Duodenal mucosa (tissue), 2 donors: Measurements from ENCODE around the gene CBARP.
"Not testable (repeated sequence)": the region's sequence is repeated elsewhere in the genome, so short reads cannot be mapped to it uniquely, and the experiment has no call there.

Experiments
- H3K27ac ChIP-seq: one replicate; pipeline ENCODE4 v1.7.0; 2013; ENCODE audit warnings: low read depth, low read length
- H3K27me3 ChIP-seq, 2 donors: one replicate each; pipeline ENCODE4 v1.7.0; 2013; ENCODE audit warnings: low read length in 2 of 2, control low read depth in 1 of 2; ENCODE audit not compliant: insufficient read depth in 2 of 2, control insufficient read depth in 1 of 2
- H3K36me3 ChIP-seq, 2 donors: one replicate each; pipeline ENCODE4 v1.7.0; 2013; ENCODE audit warnings: low read length in 2 of 2, control low read depth in 1 of 2; ENCODE audit not compliant: insufficient read depth in 2 of 2, control insufficient read depth in 1 of 2
- H3K4me1 ChIP-seq, 2 donors: one replicate each; pipeline ENCODE4 v1.7.0; 2013; ENCODE audit warnings: low read length in 2 of 2, control low read depth in 1 of 2; ENCODE audit not compliant: insufficient read depth in 2 of 2, control insufficient read depth in 1 of 2
- H3K4me3 ChIP-seq, 2 donors: one replicate each; pipeline ENCODE4 v1.7.0; 2013; ENCODE audit warnings: low read length in 2 of 2, low read depth in 1 of 2
- H3K9ac ChIP-seq, 2 donors: one replicate each; pipeline ENCODE4 v1.7.0; 2013; ENCODE audit warnings: low read length in 2 of 2, low read depth in 1 of 2
- H3K9me3 ChIP-seq, 2 donors: one replicate each; pipeline ENCODE4 v1.7.0; 2013; ENCODE audit warnings: low read length in 2 of 2, control low read depth in 1 of 2; ENCODE audit not compliant: control insufficient read depth in 1 of 2

The CBARP gene

GRCh38 chr19:1206150-1206863, 31.5 kb downstream of the CBARP start:
- Histone ChIP-seq H3K27ac (peak overlapping the region; percentile 32), H3K36me3 (peaks cover 0 to 8% of the 10 kb centered on the region in 2 donors), H3K4me3 (peak overlapping the region; percentile 75 to 84), H3K27me3 (no peaks in the 10 kb centered on the region), H3K9me3 (no peaks in the 10 kb centered on the region), H3K9ac (peak overlapping the region; percentile 81), H3K4me1 (peaks cover 30 to 36% of the 10 kb centered on the region in 2 donors)

DNA sequence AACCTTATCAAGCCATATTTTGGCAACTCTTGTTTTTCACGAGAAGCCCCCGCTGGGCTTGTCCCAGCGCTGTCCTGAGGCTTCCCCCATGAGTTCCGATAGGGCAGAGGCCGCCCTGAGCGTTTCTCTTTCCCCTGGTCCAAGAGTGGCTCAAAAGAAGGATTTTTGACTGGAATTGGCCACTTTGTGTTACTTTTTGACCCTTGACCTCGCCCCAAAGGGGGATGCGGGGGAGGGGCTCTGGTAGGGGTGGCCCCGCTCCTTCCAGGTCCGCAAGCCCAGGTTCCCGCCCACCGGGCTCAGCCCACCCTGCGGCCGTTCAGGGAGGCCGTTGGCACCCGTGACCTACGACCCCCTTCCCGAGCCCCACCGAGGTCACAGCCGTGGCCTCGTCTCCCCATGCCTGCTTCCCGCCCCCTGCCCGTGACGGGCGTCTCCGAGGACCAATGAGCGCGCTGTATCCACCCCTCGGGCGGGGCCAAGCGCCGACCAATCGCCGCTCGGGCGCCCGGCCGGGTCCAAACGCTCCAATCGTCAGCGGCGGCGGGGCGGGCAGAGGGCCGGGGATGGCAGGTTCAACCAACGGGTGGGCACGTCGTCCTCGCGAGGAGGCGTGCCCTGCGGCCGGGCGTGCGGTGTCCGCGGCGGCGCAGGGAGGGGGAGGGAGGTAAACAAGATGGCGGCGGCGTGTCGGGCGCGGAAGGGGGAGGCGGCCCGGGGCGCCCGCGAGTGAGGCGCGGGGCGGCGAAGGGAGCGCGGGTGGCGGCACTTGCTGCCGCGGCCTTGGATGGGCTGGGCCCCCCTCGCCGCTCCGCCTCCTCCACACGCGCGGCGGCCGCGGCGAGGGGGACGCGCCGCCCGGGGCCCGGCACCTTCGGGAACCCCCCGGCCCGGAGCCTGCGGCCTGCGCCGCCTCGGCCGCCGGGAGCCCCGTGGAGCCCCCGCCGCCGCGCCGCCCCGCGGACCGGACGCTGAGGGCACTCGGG, 32.4 kb downstream of the CBARP start, which contains the start of gene STK11:
TSS of gene STK11 (plus strand) at position 665 of the 986 bp plus-strand sequence. CDS start 1,136 bp downstream, outside the sequence.
- H3K9ac ChIP-seq, result peak within 1 kb of the TSS; percentile 81
- H3K4me3 ChIP-seq, result peak within 1 kb of the TSS; percentile 78 to 84
- no peaks in the 10 kb centered on the region for H3K27me3 ChIP-seq
- H3K27ac ChIP-seq, result peak within 1 kb of the TSS; percentile 70
- H3K9me3 ChIP-seq, result no peaks in the 10 kb centered on the region
- H3K4me1 ChIP-seq, result peaks cover 30 to 36% of the 10 kb centered on the region in 2 donors
- H3K36me3 ChIP-seq, result peaks cover 0 to 5% of the 10 kb centered on the region in 2 donors

GRCh38 chr19:1200614-1201013, 37.2 kb downstream of the CBARP start:
- not testable (repeated sequence) for H3K27ac ChIP-seq, H3K9ac ChIP-seq

DNA sequence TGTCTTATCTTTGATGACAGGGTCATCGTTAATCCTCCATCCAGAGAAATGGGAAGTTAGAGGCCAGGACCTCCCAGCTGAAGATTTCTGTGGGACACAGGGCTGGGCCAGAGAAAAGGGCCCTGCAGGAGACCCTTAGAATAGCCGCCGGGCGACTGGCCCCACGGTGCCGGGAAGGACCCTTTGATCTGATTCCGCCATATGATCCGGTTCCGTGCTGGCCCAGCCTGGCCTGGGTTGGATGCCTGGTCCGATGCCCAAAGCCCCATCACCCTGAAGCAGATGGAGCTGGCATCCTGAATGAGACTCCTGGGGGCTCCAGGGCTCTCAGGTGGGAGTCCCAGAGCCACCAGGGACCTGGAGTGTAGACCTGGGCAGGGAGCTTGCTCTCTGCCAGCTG, 38.3 kb downstream of the CBARP start:
- H3K9ac ChIP-seq, result no peak overlapping the region
- no peak overlapping the region for H3K4me3 ChIP-seq
- H3K9me3 ChIP-seq, result no peaks in the 10 kb centered on the region
- no peak overlapping the region for H3K27ac ChIP-seq
- no peaks in the 10 kb centered on the region for H3K36me3 ChIP-seq
- peaks cover 14% of the 10 kb centered on the region in 2 donors for H3K4me1 ChIP-seq
- no peaks in the 10 kb centered on the region for H3K27me3 ChIP-seq

More at GRCh38 chr19:1200614-1201013, 37.2 kb downstream of the CBARP start:
- not testable (repeated sequence) for H3K9me3 ChIP-seq, H3K4me3 ChIP-seq, H3K36me3 ChIP-seq, H3K27me3 ChIP-seq
- peaks cover 20 to 21% of the 10 kb centered on the region in 2 donors for H3K4me1 ChIP-seq

DNA sequence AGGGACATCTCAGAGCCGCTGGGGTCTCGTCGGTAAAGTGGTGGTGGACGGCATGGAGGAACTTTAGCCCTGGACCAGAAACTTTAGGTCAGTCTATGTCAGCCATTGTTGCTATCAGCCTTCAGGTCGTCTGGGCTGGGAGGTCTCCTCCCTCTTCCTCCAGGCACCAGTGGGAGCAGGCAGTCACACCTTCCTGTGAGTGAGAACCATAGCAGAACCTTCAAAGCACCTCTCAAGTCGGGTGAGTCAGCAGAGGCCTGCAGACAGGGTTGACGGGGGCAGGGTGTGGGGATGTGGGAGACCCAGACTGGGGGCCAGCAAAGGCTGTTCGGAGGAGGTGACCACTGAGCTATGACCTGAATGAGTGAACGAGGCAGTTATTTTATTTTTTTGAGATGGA, 48.4 kb downstream of the CBARP start:
- H3K9ac ChIP-seq, result no peak overlapping the region
- H3K4me3 ChIP-seq, result no peak overlapping the region
- no peaks in the 10 kb centered on the region for H3K9me3 ChIP-seq
- H3K36me3 ChIP-seq, result no peaks in the 10 kb centered on the region
- H3K27ac ChIP-seq, result no peak overlapping the region
- no peaks in the 10 kb centered on the region for H3K4me1 ChIP-seq
- no peaks in the 10 kb centered on the region for H3K27me3 ChIP-seq

- H3K27ac ChIP-seq, result peak overlapping the region; percentile 5
- H3K27me3 ChIP-seq, result no peaks in the 10 kb centered on the region
- no peak overlapping the region for H3K4me3 ChIP-seq
- H3K9ac ChIP-seq, result no peak overlapping the region
- H3K4me1 ChIP-seq, result peaks cover 24 to 28% of the 10 kb centered on the region in 2 donors
- H3K36me3 ChIP-seq, result no peaks in the 10 kb centered on the region
- no peaks in the 10 kb centered on the region for H3K9me3 ChIP-seq
Measured at GRCh38 chr19:1183543-1184172, 54.1 kb downstream of the CBARP start.

DNA sequence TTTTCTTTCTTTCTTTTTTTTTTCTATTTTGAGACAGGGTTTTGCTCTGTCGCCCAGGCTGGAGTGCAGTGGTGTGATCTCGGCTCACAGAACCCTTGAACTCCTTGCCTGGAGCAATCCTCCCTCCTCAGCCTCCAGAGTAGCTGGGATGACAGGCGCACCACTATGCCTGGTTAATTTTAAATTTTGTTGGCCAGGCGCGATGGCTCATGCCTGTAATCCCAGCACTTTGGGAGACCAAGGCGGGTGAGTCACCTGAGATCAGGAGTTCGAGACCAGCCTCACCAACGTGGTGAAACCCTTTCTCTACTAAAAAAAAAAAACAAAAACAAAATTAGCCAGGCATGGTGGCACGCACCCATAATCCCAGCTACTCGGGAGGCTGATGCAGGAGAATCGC, 55.1 kb downstream of the CBARP start:
- Histone ChIP-seq H3K9ac (no peak overlapping the region), H3K4me3 (no peak overlapping the region), H3K27me3 (no peaks in the 10 kb centered on the region), H3K36me3 (no peaks in the 10 kb centered on the region), H3K27ac (no peak overlapping the region), H3K4me1 (peaks cover 24 to 28% of the 10 kb centered on the region in 2 donors), H3K9me3 (no peaks in the 10 kb centered on the region)

- Histone ChIP-seq H3K9ac (peak overlapping the region in 1 of 2 donors; percentile 9), H3K36me3 (no peaks in the 10 kb centered on the region), H3K9me3 (no peaks in the 10 kb centered on the region), H3K27me3 (no peaks in the 10 kb centered on the region), H3K4me3 (no peak overlapping the region), H3K4me1 (peaks cover 24 to 28% of the 10 kb centered on the region in 2 donors), H3K27ac (no peak overlapping the region)
Measured at GRCh38 chr19:1182068-1182467, 55.7 kb downstream of the CBARP start.

DNA sequence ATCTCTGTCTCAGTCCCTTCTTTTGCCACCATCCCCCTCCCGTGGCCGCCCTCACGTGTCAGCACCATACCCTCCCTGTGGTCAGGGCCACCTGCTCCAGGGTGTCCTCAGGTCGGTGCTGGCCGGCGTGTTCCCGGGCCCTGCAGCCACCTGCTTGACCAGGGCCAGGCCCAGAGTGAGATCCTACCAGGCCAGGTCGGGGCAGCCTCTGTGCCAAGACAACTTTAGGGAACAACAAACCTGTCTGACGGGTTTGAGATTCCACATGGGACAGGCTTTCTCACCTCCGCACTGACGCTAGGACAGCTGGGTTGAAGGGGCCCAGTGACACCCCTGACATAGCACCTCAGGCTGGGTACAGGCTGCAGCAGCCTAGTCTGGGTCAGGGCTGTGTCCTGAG, 56.2 kb downstream of the CBARP start:
- Histone ChIP-seq H3K27ac (peak overlapping the region; percentile 14), H3K4me1 (peaks cover 24 to 28% of the 10 kb centered on the region in 2 donors), H3K27me3 (no peaks in the 10 kb centered on the region), H3K36me3 (no peaks in the 10 kb centered on the region), H3K9ac (peak overlapping the region in 1 of 2 donors; percentile 9), H3K9me3 (no peaks in the 10 kb centered on the region), H3K4me3 (no peak overlapping the region)
